ENCODE results near the gene TTC28. TPM values are rescaled to one million over a fixed set of nuclear protein-coding genes. Genes with fewer than 3 reads are reported as not detected.

Gene TTC28
- polyA plus RNA-seq, 3 donors: 22.1 to 29.8 (median 26.0) TPM

GRCh38 chr22:28043266-28043665, 636.4 kb downstream of the TTC28 start:
- DNase-seq (ENCODE audit: low read depth in 3 of 3, low spot score in 2 of 3): no peak

- DNase-seq (ENCODE audit: low read depth in 3 of 3, low spot score in 2 of 3): no peak
Observed at GRCh38 chr22:28034760-28035401, 644.8 kb downstream of the TTC28 start.

- no peak for DNase-seq (ENCODE audit: low read depth in 3 of 3, low spot score in 2 of 3)
Observed at GRCh38 chr22:28034145-28034759, 645.4 kb downstream of the TTC28 start.

GRCh38 chr22:28032861-28033260, 646.8 kb downstream of the TTC28 start:
- DNase-seq (ENCODE audit: low read depth in 3 of 3, low spot score in 2 of 3): no peak

GRCh38 chr22:28031383-28031922, 648.2 kb downstream of the TTC28 start:
- DNase-seq (ENCODE audit: low read depth in 3 of 3, low spot score in 2 of 3): no peak

- no peak for DNase-seq (ENCODE audit: low read depth in 3 of 3, low spot score in 2 of 3)
Observed at GRCh38 chr22:28030473-28030872, 649.2 kb downstream of the TTC28 start.

- DNase-seq (ENCODE audit: low read depth in 3 of 3, low spot score in 2 of 3): no peak
Observed at GRCh38 chr22:28029956-28030355, 649.7 kb downstream of the TTC28 start.

- peak in 2 of 3 donors; percentile 65 to 75 for DNase-seq (ENCODE audit: low read depth in 3 of 3, low spot score in 2 of 3)
Observed at GRCh38 chr22:28029201-28029948, 650.3 kb downstream of the TTC28 start.

- DNase-seq (ENCODE audit: low read depth in 3 of 3, low spot score in 2 of 3): no peak
Observed at GRCh38 chr22:28027453-28028448, 651.9 kb downstream of the TTC28 start.

GRCh38 chr22:28025866-28026575, 653.6 kb downstream of the TTC28 start:
- DNase-seq (ENCODE audit: low read depth in 3 of 3, low spot score in 2 of 3): no peak

GRCh38 chr22:28025333-28025732, 654.3 kb downstream of the TTC28 start:
- DNase-seq (ENCODE audit: low read depth in 3 of 3, low spot score in 2 of 3): no peak

GRCh38 chr22:28024422-28024888, 655.2 kb downstream of the TTC28 start:
- DNase-seq (ENCODE audit: low read depth in 3 of 3, low spot score in 2 of 3): no peak

GRCh38 chr22:28023774-28024173, 655.9 kb downstream of the TTC28 start:
- no peak for DNase-seq (ENCODE audit: low read depth in 3 of 3, low spot score in 2 of 3)

GRCh38 chr22:28023036-28023435, 656.6 kb downstream of the TTC28 start:
- no peak for DNase-seq (ENCODE audit: low read depth in 3 of 3, low spot score in 2 of 3)

GRCh38 chr22:28021998-28022660, 657.5 kb downstream of the TTC28 start:
- DNase-seq (ENCODE audit: low read depth in 3 of 3, low spot score in 2 of 3): no peak

- DNase-seq (ENCODE audit: low read depth in 3 of 3, low spot score in 2 of 3): no peak
Observed at GRCh38 chr22:28021116-28021997, 658.3 kb downstream of the TTC28 start.

GRCh38 chr22:28019881-28020861, 659.5 kb downstream of the TTC28 start:
- no peak for DNase-seq (ENCODE audit: low read depth in 3 of 3, low spot score in 2 of 3)

Data from right renal cortex interstitium (tissue), 3 donors.